HG03460 (cell line): ENCODE measurements around the gene APOA4.

Experiments used
- ATAC-seq: cut with Tn5 transposase; IDR thresholded peaks from one replicate; pipeline ENCODE4 v1.9.1; 2021; ENCODE audit not compliant: unreplicated experiment

Gene APOA4

DNA sequence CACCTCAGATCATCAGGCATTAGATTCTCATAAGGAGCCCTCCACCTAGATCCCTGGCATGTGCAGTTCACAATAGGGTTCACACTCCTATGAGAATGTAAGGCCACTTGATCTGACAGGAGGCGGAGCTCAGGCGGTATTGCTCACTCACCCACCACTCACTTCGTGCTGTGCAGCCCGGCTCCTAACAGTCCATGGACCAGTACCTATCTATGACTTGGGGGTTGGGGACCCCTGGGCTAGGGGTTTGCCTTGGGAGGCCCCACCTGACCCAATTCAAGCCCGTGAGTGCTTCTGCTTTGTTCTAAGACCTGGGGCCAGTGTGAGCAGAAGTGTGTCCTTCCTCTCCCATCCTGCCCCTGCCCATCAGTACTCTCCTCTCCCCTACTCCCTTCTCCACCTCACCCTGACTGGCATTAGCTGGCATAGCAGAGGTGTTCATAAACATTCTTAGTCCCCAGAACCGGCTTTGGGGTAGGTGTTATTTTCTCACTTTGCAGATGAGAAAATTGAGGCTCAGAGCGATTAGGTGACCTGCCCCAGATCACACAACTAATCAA is 8.8 kb upstream of the APOA4 start:
- no peak for ATAC-seq

DNA sequence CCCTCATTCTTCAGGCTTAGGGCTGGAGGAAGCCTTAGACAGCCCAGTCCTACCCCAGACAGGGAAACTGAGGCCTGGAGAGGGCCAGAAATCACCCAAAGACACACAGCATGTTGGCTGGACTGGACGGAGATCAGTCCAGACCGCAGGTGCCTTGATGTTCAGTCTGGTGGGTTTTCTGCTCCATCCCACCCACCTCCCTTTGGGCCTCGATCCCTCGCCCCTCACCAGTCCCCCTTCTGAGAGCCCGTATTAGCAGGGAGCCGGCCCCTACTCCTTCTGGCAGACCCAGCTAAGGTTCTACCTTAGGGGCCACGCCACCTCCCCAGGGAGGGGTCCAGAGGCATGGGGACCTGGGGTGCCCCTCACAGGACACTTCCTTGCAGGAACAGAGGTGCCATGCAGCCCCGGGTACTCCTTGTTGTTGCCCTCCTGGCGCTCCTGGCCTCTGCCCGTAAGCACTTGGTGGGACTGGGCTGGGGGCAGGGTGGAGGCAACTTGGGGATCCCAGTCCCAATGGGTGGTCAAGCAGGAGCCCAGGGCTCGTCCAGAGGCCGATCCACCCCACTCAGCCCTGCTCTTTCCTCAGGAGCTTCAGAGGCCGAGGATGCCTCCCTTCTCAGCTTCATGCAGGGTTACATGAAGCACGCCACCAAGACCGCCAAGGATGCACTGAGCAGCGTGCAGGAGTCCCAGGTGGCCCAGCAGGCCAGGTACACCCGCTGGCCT is 7.2 kb upstream of the APOA4 start:
- no peak for ATAC-seq

DNA sequence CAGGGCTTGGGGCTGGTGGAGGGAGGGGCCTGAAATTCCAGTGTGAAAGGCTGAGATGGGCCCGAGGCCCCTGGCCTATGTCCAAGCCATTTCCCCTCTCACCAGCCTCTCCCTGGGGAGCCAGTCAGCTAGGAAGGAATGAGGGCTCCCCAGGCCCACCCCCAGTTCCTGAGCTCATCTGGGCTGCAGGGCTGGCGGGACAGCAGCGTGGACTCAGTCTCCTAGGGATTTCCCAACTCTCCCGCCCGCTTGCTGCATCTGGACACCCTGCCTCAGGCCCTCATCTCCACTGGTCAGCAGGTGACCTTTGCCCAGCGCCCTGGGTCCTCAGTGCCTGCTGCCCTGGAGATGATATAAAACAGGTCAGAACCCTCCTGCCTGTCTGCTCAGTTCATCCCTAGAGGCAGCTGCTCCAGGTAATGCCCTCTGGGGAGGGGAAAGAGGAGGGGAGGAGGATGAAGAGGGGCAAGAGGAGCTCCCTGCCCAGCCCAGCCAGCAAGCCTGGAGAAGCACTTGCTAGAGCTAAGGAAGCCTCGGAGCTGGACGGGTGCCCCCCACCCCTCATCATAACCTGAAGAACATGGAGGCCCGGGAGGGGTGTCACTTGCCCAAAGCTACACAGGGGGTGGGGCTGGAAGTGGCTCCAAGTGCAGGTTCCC is 6.5 kb upstream of the APOA4 start, which contains the start of gene APOC3:
Gene APOC3 (plus strand): TSS at position 383 of the 659 bp plus-strand sequence. CDS start 676 bp downstream, outside the sequence.
- ATAC-seq = no peak

DNA sequence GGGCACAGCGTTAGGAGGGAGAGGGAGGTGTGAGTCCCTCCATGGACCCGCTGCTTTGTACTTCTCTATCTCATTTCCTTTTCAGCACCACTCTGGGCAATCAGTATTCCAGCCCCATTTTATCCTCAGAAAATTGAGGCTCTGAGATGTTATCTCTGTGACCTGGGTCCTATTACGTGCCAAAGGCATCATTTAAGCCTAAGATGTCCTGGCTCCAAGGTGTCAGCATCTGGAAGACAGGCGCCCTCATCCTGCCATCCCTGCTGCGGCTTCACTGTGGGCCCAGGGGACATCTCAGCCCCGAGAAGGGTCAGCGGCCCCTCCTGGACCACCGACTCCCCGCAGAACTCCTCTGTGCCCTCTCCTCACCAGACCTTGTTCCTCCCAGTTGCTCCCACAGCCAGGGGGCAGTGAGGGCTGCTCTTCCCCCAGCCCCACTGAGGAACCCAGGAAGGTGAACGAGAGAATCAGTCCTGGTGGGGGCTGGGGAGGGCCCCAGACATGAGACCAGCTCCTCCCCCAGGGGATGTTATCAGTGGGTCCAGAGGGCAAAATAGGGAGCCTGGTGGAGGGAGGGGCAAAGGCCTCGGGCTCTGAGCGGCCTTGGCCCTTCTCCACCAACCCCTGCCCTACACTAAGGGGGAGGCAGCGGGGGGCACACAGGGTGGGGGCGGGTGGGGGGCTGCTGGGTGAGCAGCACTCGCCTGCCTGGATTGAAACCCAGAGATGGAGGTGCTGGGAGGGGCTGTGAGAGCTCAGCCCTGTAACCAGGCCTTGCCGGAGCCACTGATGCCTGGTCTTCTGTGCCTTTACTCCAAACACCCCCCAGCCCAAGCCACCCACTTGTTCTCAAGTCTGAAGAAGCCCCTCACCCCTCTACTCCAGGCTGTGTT is 5.8 kb upstream of the APOA4 start:
- no peak for ATAC-seq

DNA sequence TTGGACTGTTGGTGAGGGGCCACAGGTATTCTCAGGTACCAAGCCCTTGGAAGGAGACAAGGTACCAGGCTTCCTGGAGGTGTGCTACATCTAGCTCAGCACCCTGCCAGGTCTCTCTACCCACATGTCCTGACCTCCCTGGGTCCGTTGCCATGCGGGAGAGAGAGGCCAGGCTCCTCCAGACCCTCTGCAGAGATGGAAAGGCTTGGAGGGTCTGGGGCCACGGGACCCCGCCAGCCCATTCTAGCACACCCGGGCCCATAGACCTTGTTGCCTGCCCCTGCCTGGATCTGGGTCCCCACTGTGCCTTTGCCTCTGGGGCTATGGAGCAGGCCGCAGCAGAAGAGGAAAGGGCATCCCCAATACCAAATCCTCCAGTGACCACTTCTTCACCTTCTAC is 4.4 kb upstream of the APOA4 start:
- no peak for ATAC-seq

DNA sequence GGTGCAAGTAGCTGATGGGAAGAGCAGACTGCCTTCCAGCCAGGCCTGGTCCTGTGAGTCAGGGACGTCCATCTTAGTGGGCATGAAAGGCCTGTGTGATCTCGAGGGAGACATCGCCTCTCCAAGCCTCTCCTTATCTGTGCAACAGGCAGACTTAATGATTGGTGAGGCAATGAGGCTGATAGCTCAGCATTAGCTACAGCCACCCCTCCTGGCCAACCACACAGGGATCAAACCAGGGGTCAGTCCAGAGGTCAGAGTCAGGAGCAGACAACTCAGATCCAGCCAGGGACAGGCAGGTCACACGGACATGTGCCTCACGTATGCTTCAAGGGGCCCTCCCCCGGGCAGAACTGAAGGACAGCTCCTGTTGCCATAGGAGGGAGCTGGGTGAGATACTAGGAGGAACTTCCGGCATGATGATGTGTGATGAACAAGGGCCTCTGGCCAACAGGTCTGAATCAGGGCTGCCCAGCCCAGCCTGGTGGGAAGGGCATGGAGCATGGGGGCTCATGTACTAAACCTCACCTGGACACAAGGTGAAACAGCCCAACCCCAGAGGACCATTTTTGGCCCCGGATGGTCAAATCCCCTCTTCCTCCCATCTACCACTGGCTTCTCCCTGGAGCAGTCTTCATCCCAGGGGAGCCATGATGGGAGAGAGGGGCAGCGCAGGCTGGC is 3.8 kb upstream of the APOA4 start:
- ATAC-seq = no peak

DNA sequence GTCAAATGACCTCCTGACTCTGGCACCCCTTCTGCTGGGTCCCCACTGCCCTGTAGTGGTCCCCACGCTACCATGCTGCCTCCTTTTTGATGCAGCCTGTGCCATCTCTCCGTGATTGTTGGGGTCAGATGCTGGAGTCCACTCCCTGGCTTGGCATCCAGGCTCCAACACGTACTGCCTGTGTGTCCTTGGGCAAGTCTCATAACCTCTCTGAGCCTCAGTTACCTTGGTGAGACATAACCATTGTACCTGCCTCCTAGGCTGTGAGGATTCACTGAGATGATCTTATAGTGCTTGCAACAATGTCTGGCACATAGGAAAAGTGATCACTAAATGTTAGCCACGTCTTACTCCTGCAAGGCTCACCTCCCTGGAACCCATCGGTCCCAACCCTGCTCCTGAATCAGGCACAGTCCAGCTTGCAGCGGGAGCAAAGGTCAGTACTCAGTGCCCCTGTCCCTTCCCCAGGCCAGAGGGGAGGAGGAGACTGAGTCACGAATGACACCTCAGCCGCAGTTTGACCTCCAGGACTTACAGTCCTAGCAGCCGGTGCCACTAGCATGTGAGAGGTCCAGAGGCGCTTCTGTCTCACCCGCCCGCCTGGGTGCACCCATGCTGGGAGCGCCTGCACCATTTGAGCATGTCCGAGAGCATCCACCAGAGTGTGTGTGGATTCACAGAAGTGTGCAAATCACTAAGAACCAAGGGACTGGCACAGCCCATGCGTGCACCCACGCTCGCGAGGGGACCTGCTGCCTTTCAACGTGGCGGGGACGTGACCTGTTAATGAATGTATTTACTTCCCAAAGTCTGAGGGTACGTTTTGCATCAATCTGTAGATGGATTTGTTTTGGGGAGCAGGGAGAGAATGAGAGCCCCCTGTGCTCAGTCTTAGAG is 3.0 kb upstream of the APOA4 start:
- ATAC-seq = no peak

DNA sequence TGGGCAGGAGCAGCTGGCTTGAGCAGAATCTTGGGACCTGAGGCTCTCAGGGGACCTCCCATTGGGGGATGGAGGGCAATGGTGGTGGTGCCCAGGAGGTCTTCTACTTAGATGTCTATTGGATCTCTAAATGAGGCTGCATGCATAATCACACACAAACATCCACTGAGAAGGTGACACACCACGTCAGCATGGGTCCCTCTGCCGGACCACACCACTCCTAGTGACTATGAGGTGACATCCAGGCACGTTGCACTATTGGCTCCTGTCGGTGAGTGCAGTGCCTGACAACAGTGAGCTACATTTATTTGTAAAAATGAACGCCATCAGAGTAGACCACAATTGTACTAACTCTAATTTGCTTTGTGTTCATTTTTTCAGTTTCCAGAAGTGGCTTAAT is 2.3 kb upstream of the APOA4 start:
- no peak for ATAC-seq

DNA sequence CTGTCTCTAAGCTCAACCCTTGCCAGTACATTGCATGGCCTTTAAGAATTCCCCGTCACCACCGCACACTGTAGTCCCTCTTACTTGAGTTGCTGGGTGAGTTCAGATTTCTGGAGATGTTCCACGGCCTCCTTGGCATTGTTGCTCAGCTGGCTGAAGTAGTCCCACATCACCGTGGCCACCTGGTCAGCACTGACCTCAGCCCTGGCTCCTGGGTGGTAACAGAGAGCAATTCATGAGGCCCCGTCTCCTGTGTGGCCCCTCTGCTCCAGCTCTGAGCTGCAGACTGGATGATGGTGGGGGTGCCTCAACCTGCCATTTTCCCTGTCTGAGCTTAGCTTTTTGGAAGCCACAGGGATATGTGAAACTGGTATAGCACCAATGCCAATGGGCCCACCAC is 529 bp downstream of the APOA4 start:
- no peak for ATAC-seq

DNA sequence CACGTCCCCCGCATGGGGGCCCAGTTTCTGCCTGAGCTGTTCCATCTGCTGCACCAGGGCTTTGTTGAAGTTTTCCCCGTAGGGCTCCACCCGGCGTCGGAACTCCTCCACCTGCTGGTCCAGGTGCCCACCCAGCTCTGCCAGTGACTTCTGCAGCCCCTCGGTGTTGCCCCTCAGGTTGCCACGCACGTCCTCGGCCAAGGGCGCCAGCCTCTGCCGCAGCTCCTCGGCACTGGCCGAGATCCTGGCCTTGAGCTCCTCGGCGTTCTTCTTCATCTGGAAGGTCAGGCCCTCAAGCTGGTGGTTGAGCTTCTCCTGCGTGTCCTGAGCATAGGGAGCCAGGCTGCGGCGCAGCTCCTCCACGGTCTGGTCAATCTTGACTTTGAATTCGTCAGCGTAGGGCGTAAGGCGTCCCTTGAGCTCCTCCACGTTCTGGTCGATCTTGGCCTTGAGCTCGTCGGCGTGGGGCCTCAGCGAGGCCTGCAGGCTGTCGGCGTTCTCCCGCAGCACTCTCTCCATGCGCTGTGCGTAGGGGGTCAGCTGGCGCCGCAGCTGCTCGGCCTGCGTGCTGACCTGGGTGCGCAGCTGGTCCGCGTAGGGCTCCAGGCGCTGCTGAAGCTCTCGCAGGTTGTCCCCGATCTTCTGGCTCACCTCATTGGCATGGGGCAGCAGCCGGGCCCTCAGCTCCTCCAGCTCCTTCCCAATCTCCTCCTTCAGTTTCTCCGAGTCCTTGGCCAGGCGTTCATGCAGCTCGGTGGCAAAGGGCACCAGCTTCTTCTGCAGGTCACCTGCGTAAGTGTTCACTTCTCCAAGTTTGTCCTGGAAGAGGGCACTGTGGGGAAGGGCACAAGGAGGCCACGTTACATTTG is 1.8 kb downstream of the APOA4 start:
- no peak for ATAC-seq

DNA sequence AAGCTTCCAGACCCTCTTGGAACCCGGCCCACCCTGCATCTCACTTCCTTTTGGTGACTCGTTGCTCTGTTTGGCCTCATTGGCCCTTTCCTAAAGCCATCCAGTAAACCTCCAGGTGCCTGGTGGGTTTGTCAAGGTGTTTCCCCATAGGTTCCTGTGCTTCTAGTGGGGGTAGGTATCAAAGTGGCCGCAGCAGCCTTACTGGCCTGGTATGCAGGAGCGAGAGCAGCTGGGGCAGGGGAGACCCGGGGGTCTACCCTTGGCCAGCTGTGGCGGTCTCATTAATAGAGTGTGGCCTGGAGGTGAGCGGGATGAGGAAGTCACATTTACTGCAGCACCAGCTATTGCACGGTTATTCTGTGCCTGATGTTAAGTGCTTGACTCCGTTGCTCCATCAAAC is 4.1 kb downstream of the APOA4 start:
- no peak for ATAC-seq

DNA sequence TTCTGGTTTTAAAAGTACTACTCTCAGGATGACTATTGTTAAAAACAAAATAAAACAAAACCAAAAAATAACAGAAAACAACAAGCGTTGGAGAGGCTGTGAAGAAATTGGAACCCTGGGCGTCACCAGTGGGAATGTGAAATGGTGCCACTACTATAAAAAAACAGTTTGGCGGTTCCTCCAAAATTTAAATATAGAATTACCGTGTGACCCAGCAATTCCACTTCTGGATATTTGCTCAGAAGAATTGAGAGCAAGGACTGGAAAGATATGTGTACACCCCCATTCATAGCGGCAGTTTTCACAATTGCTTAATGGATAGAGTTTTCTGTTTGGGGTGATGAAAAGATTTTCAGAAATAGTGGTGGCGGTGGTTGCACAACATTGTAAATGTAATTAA is 8.6 kb downstream of the APOA4 start:
- ATAC-seq = no peak

DNA sequence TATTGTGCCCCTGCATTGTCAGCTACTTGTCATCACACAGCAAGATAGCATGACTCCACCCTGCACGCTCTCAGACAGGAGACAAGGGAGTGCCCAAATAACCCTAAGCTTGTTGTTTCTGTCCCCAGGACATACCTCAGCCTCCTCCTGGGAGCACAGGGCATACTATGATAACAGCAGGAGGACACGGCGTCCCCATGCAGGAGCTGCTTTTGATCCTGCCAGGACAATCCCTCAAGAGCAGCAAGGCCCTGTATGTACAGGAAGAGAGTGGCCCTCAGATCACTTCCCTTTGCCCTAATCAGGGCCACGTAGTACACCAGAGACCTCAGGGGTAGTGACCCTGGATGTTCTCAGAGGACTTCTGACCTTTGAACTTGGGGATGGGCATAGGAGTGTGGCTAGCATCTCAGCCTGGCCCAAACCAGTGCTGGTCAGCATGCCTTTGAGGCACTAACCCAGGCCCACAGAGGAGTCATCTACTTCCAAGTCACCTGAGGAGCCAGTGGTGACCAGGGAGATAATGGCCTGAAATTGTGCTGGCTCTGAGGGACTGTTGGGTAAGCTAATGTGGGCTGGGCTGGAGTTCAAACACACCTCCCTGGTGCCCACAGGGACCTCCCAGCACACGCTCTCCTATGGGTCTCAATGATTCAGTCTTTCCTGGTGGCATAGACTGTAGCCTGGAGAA is 9.2 kb downstream of the APOA4 start:
- no peak for ATAC-seq

DNA sequence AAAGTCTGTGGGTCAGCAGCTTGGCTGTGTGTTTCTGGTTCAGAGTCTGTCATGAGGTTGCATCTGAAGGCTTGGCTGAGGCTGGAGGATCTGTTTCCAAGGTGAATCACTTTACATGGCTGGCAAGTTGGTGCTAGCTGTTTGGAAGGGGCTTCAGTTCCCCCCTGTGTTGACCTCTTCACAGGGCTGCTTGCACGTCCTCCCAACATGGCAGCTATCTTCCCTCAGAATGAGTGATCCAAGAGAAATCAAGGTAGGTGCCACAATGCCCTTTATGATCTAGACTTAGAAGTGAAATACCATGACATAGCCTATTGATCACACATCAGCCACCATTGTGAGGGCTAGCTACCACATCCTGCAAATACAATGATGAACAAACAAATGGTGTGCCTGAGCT is 9.9 kb downstream of the APOA4 start:
- no peak for ATAC-seq

DNA sequence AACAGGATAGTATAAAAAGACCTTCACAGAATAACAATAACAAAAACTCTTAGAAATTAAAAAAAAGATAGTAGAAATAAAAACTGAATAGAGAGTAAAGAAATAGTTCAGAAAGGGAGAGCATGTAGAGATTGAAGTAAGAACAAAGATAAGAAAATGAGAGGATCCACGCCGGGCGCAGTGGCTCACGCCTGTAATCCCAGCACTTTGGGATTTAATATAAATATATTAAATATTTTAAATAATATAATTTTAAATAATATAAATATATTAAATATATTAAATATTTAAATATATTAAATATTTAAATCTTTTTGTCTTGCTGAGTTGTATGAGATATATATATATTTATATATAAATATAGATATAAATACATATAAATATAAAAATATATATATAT is 11.0 kb downstream of the APOA4 start:
- no peak for ATAC-seq

DNA sequence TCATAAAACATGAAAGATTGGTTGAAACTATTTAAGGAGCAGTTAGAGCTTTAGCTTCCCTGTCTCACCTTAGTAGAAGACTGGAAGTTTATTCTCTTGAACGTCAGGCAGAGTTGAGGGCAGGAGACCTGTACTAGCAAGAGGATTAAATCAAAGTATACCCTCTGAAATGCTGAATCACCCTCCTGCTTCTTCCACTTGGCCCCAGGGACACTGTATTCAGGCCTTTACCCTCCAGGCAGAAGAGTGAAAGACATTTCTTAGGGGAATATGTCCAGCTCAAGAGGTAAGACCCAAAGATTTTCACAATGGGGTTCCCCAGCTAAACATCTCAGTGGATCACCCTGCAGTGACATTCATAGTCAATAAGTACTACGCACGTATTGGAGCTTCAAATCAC is 11.9 kb downstream of the APOA4 start:
- no peak for ATAC-seq

DNA sequence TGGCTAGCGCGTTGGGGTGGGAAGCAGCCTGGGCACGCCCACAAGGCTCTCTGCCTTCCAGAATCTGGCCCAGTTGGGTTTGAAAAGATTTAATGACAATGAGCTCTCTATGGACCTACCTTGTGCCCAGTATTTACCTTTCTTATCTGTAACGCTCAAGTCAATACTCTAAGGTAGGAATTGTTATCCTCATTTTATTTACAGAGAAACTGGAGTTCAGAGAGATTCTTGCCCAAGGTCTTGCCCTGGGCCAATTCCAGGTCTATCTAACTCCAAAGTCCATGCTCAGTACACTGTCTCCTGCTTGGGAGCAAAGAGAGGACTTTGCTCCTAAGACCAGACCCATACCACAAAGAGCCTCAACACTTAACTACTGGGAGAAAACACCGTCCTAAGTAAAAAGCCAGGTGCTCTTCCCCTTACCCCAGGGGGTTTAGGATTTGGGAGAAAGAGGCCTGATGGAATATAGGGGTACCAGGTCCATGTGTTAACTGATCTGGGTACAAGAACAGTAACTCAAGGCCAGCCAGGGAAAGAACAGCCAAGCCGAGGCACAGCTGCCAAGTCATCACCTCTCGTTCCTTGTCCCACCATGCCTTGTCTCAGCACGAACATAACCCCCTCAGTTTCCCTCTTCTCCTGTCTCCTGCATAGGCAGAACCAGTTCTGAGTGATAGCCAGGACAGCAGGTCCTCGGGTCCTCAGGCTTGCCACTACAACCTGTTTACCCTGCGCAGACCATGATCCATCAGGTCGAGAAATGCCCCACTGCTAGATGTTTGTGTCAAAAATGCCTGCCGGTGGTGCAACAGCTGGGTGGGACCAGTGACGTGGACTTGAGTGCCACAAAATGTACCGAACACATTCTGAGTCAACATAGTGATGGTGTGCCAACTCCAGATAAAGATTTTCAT is 14.6 kb downstream of the APOA4 start:
- ATAC-seq = no peak
